ENCODE data around the gene ZBTB45. TPM values are rescaled to one million over a fixed set of nuclear protein-coding genes. Genes with fewer than 3 reads are reported as not detected.
A peak's percentile ranks its signal among the peaks of the same experiment; 100 is the strongest.

ZBTB45 gene
- total and polyA plus RNA-seq, 2 experiments from 2014 or later, result 5.4 to 21.6 TPM

DNA sequence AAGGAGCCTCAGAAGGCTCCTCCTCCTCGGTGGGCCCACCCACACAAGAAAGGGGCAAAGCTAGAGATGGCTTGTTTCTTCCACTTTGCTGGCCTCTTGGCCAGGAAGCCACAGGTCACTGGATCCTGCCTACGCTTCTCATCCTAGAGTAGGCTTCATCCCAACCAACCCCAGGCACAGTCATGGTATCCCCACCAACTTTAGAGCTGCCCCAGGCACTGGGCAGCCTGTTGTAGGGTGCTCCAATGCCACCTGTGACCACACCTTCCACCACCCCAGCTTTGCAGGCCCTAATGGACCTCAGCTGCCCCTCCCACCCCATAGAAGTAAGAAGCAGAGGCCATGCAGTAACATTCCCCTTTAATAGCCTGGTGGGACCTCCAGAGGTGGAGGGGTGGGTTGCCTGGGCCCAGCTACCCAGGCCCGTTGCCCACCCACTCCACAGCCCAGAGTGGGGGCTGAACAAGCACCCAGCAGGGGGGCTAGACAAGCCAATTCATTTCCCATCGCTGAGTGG is 35.8 kb upstream of the ZBTB45 start:
- Histone ChIP-seq H3K4me1 (ENCODE audit: insufficient read depth) (peaks cover 27% of the 10 kb centered on the region), H3K36me3 (replicated peaks; ENCODE audit: insufficient read depth, low read depth) (no peaks in the 10 kb centered on the region), H3K9me3 (ENCODE audit: low read depth) (no peaks in the 10 kb centered on the region), H3K4me3 (no peak overlapping the region), H3K27me3 (no peaks in the 10 kb centered on the region), H2AFZ (no peak overlapping the region), H3K9me2 (replicated peaks; ENCODE audit: insufficient read depth) (no peaks in the 10 kb centered on the region), H3K79me2 (peaks cover 55% of the 10 kb centered on the region), H3K4me2 (peak overlapping the region; percentile 93), H4K20me1 (ENCODE audit: insufficient read depth, poor library complexity, severe bottlenecking) (peaks cover 3% of the 10 kb centered on the region), H3K27ac (peak overlapping the region; percentile 95)
- TF ChIP-seq, protein P1, sequence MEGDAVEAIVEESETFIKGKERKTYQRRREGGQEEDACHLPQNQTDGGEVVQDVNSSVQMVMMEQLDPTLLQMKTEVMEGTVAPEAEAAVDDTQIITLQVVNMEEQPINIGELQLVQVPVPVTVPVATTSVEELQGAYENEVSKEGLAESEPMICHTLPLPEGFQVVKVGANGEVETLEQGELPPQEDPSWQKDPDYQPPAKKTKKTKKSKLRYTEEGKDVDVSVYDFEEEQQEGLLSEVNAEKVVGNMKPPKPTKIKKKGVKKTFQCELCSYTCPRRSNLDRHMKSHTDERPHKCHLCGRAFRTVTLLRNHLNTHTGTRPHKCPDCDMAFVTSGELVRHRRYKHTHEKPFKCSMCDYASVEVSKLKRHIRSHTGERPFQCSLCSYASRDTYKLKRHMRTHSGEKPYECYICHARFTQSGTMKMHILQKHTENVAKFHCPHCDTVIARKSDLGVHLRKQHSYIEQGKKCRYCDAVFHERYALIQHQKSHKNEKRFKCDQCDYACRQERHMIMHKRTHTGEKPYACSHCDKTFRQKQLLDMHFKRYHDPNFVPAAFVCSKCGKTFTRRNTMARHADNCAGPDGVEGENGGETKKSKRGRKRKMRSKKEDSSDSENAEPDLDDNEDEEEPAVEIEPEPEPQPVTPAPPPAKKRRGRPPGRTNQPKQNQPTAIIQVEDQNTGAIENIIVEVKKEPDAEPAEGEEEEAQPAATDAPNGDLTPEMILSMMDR (IDR thresholded peaks at IDR 0.05; ENCODE audit: poor library complexity), result no peak
- TF ChIP-seq EZH2phosphoT487 (IDR thresholded peaks at IDR 0.05; ENCODE audit: low read depth, severe bottlenecking, unreplicated experiment) (no peak), EZH2 (IDR thresholded peaks at IDR 0.05; ENCODE audit: borderline replicate concordance) (no peak)
- no peak for DNase-seq (ENCODE audit: low spot score)
- 68% methylated on average over 3 of the region's 4 CpGs for WGBS (ENCODE audit: low lambda C conversion rate, missing lambda C conversion rate)

DNA sequence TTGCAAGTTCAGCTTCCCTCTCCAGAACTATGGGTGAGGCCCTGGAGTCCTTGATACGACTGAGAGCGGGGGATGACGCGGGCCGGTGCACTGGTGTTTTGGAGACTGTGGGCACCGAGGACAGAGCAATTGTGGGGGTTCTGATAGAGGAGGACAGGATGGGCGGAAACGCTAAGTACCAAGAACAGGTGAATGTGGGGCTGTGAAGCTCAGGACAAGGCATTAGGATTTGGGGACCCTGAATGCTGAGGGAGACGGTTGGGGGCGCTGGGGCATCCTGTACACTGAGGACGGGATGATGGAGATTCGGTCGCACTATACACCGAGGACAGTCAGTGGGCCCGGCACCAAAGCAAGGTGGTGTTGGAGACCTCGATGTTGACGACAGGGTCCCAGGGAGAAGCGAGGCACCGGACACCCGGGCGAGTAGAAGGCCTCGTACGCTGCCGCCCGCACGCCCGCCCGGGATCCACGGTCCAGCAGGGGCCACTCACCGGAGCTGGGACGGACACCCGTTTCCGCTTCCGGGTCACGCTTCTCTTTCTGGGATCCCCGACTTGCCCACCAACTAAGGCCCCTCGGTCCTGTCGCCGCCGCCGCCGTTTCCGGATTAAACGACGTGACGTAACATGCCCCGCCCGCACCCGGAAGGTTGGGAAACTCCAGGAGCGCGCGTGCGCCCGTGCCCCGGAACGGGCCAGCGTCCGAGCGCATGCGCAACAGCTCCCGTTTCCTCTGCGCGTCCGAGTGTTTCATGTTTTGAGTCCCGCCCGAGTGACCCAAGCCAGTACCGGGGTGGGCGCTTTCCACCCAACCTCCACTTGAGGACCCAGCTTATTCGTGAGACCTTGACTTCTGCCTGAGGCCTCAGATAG is 35.1 kb upstream of the ZBTB45 start, which contains the start of gene CHMP2A:
Gene CHMP2A, minus strand, starts transcription at position 612 of the 875 bp plus-strand sequence. CDS start 893 bp downstream, outside the sequence.
- TF ChIP-seq, protein P1 (IDR thresholded peaks at IDR 0.05; ENCODE audit: poor library complexity), result no peak
- TF ChIP-seq EZH2 (IDR thresholded peaks at IDR 0.05; ENCODE audit: borderline replicate concordance), result no peak
- no peak for TF ChIP-seq EZH2phosphoT487 (IDR thresholded peaks at IDR 0.05; ENCODE audit: low read depth, severe bottlenecking, unreplicated experiment)
- Histone ChIP-seq H2AFZ (peak within 1 kb of the TSS; percentile 23), H3K27me3 (no peaks in the 10 kb centered on the region), H3K4me2 (peak within 1 kb of the TSS; percentile 94), H3K9me3 (ENCODE audit: low read depth) (no peaks in the 10 kb centered on the region), H3K27ac (peak within 1 kb of the TSS; percentile 95), H3K4me3 (peak within 1 kb of the TSS; percentile 50), H3K9me2 (replicated peaks; ENCODE audit: insufficient read depth) (no peaks in the 10 kb centered on the region), H3K4me1 (ENCODE audit: insufficient read depth) (peaks cover 20% of the 10 kb centered on the region), H3K36me3 (replicated peaks; ENCODE audit: insufficient read depth, low read depth) (no peaks in the 10 kb centered on the region), H3K79me2 (peaks cover 48% of the 10 kb centered on the region), H4K20me1 (ENCODE audit: insufficient read depth, poor library complexity, severe bottlenecking) (peaks cover 3% of the 10 kb centered on the region)
- peak; percentile 99 for DNase-seq (ENCODE audit: low spot score)
- 2% methylated on average over 68 of the region's 69 CpGs for WGBS (ENCODE audit: low lambda C conversion rate, missing lambda C conversion rate)

DNA sequence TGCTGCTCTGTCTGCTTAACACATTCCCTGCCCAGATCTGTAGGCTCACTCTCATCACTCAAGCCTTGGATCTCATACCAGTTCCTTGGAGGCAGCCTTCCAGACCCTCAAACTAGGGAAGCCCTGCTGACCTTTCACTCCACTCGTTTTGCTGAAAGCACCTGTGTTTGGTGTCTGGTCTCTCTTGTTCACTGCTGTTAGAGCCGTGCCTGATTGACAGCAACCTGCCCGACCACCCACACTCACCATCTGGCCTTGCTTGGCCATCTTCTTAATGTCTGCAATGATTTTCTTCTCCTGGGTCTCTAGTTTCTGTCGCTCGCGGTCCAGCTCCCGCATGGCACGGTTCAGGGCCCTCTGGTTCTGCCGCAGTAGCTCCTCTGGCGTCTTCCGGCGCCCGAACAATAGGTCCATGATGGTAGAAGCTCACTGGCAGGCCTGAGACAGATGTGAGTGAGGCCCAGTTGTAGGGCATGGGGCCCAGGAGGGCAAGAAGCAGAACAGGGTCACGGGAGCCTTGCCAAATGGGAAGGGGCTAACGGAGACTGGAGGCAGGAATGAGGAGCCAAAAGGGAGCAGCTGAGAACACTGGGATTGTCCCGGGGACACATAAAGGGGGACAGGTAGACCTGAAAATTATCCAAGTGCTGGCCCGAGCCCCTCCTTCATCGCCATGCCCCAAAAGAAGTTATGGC is 34.3 kb upstream of the ZBTB45 start:
- Histone ChIP-seq H3K4me2 (peak overlapping the region; percentile 93), H3K27me3 (no peaks in the 10 kb centered on the region), H4K20me1 (ENCODE audit: insufficient read depth, poor library complexity, severe bottlenecking) (peaks cover 3% of the 10 kb centered on the region), H3K9me3 (ENCODE audit: low read depth) (no peaks in the 10 kb centered on the region), H3K4me1 (ENCODE audit: insufficient read depth) (peaks cover 19% of the 10 kb centered on the region), H2AFZ (no peak overlapping the region), H3K36me3 (replicated peaks; ENCODE audit: insufficient read depth, low read depth) (peaks cover under 1% of the 10 kb centered on the region), H3K9me2 (replicated peaks; ENCODE audit: insufficient read depth) (no peaks in the 10 kb centered on the region), H3K27ac (peak overlapping the region; percentile 95), H3K4me3 (peak overlapping the region; percentile 50), H3K79me2 (peaks cover 52% of the 10 kb centered on the region)
- DNase-seq (ENCODE audit: low spot score), result peak; percentile 15
- 73% methylated on average over 18 of the region's 18 CpGs for WGBS (ENCODE audit: low lambda C conversion rate, missing lambda C conversion rate)
- TF ChIP-seq, protein P1 (IDR thresholded peaks at IDR 0.05; ENCODE audit: poor library complexity), result no peak
- TF ChIP-seq EZH2phosphoT487 (IDR thresholded peaks at IDR 0.05; ENCODE audit: low read depth, severe bottlenecking, unreplicated experiment) (no peak), EZH2 (IDR thresholded peaks at IDR 0.05; ENCODE audit: borderline replicate concordance) (no peak)

Measured in hepatocyte (in vitro differentiated cells).